ENCODE results near the gene RASA4B.
"Not testable (repeated sequence)": the region's sequence is repeated elsewhere in the genome, so short reads cannot be mapped to it uniquely, and the experiment has no call there.

The RASA4B gene

GRCh38 chr7:102517550-102518147 lies at the start of gene RASA4B:
TSS of gene RASA4B (minus strand) at chr7:102517777. CDS start at chr7:102517710, 67 bp downstream.
- H3K36me3 ChIP-seq (ENCODE audit: control insufficient read depth in 2 of 2, insufficient read depth in 2 of 2, low read length in 2 of 2); H3K27me3 ChIP-seq (ENCODE audit: control insufficient read depth in 1 of 2, insufficient read depth in 2 of 2, low read length in 2 of 2); H3K9me3 ChIP-seq (ENCODE audit: control insufficient read depth in 2 of 2, low read length in 2 of 2); H3K4me1 ChIP-seq (ENCODE audit: control insufficient read depth, insufficient read depth, low read length); H3K9ac ChIP-seq (ENCODE audit: low read length in 2 of 2); H3K27ac ChIP-seq (ENCODE audit: low read length): not testable (repeated sequence)
- H3K4me3 ChIP-seq (ENCODE audit: low read length in 2 of 2): peak within 1 kb of the TSS in 1 of 2 donors; percentile 22

- H3K4me1 ChIP-seq (ENCODE audit: control insufficient read depth, insufficient read depth, low read length); H3K4me3 ChIP-seq (ENCODE audit: low read length in 2 of 2); H3K36me3 ChIP-seq (ENCODE audit: control insufficient read depth in 2 of 2, insufficient read depth in 2 of 2, low read length in 2 of 2); H3K9me3 ChIP-seq (ENCODE audit: control insufficient read depth in 2 of 2, low read length in 2 of 2); H3K27ac ChIP-seq (ENCODE audit: low read length); H3K9ac ChIP-seq (ENCODE audit: low read length in 2 of 2); H3K27me3 ChIP-seq (ENCODE audit: control insufficient read depth in 1 of 2, insufficient read depth in 2 of 2, low read length in 2 of 2): not testable (repeated sequence)
These were observed 33.3 kb upstream of the RASA4B start, which contains the start of gene SPDYE2 for GRCh38 chr7:102550808-102551422. TSS of gene SPDYE2 (plus strand) at chr7:102551226. CDS start at chr7:102553256, 2,030 bp downstream.

GRCh38 chr7:102546353-102546752 lies 28.8 kb upstream of the RASA4B start:
- H3K27ac ChIP-seq (ENCODE audit: low read length); H3K27me3 ChIP-seq (ENCODE audit: control insufficient read depth in 1 of 2, insufficient read depth in 2 of 2, low read length in 2 of 2); H3K36me3 ChIP-seq (ENCODE audit: control insufficient read depth in 2 of 2, insufficient read depth in 2 of 2, low read length in 2 of 2); H3K9me3 ChIP-seq (ENCODE audit: control insufficient read depth in 2 of 2, low read length in 2 of 2); H3K4me3 ChIP-seq (ENCODE audit: low read length in 2 of 2); H3K4me1 ChIP-seq (ENCODE audit: control insufficient read depth, insufficient read depth, low read length); H3K9ac ChIP-seq (ENCODE audit: low read length in 2 of 2): not testable (repeated sequence)

GRCh38 chr7:102545288-102545687 lies 27.7 kb upstream of the RASA4B start:
- not testable (repeated sequence) for H3K27me3 ChIP-seq (ENCODE audit: control insufficient read depth in 1 of 2, insufficient read depth in 2 of 2, low read length in 2 of 2); H3K9ac ChIP-seq (ENCODE audit: low read length in 2 of 2); H3K4me3 ChIP-seq (ENCODE audit: low read length in 2 of 2); H3K36me3 ChIP-seq (ENCODE audit: control insufficient read depth in 2 of 2, insufficient read depth in 2 of 2, low read length in 2 of 2); H3K9me3 ChIP-seq (ENCODE audit: control insufficient read depth in 2 of 2, low read length in 2 of 2); H3K4me1 ChIP-seq (ENCODE audit: control insufficient read depth, insufficient read depth, low read length); H3K27ac ChIP-seq (ENCODE audit: low read length)

GRCh38 chr7:102544372-102544771 lies 26.8 kb upstream of the RASA4B start:
- not testable (repeated sequence) for H3K9ac ChIP-seq (ENCODE audit: low read length in 2 of 2); H3K36me3 ChIP-seq (ENCODE audit: control insufficient read depth in 2 of 2, insufficient read depth in 2 of 2, low read length in 2 of 2); H3K4me3 ChIP-seq (ENCODE audit: low read length in 2 of 2); H3K9me3 ChIP-seq (ENCODE audit: control insufficient read depth in 2 of 2, low read length in 2 of 2); H3K4me1 ChIP-seq (ENCODE audit: control insufficient read depth, insufficient read depth, low read length); H3K27me3 ChIP-seq (ENCODE audit: control insufficient read depth in 1 of 2, insufficient read depth in 2 of 2, low read length in 2 of 2); H3K27ac ChIP-seq (ENCODE audit: low read length)

- H3K9me3 ChIP-seq (ENCODE audit: control insufficient read depth in 2 of 2, low read length in 2 of 2); H3K27me3 ChIP-seq (ENCODE audit: control insufficient read depth in 1 of 2, insufficient read depth in 2 of 2, low read length in 2 of 2); H3K27ac ChIP-seq (ENCODE audit: low read length); H3K4me3 ChIP-seq (ENCODE audit: low read length in 2 of 2); H3K36me3 ChIP-seq (ENCODE audit: control insufficient read depth in 2 of 2, insufficient read depth in 2 of 2, low read length in 2 of 2); H3K4me1 ChIP-seq (ENCODE audit: control insufficient read depth, insufficient read depth, low read length); H3K9ac ChIP-seq (ENCODE audit: low read length in 2 of 2): not testable (repeated sequence)
These were observed 26.0 kb upstream of the RASA4B start, which contains the start of gene UPK3BL2 for GRCh38 chr7:102543596-102543995. TSS of gene UPK3BL2 (minus strand) at chr7:102543696. CDS start at chr7:102543636, 60 bp downstream.

GRCh38 chr7:102542771-102543170 lies 25.2 kb upstream of the RASA4B start:
- H3K9ac ChIP-seq (ENCODE audit: low read length in 2 of 2); H3K27me3 ChIP-seq (ENCODE audit: control insufficient read depth in 1 of 2, insufficient read depth in 2 of 2, low read length in 2 of 2); H3K4me1 ChIP-seq (ENCODE audit: control insufficient read depth, insufficient read depth, low read length); H3K4me3 ChIP-seq (ENCODE audit: low read length in 2 of 2); H3K27ac ChIP-seq (ENCODE audit: low read length); H3K36me3 ChIP-seq (ENCODE audit: control insufficient read depth in 2 of 2, insufficient read depth in 2 of 2, low read length in 2 of 2); H3K9me3 ChIP-seq (ENCODE audit: control insufficient read depth in 2 of 2, low read length in 2 of 2): not testable (repeated sequence)

- not testable (repeated sequence) for H3K9ac ChIP-seq (ENCODE audit: low read length in 2 of 2); H3K4me3 ChIP-seq (ENCODE audit: low read length in 2 of 2); H3K27ac ChIP-seq (ENCODE audit: low read length); H3K36me3 ChIP-seq (ENCODE audit: control insufficient read depth in 2 of 2, insufficient read depth in 2 of 2, low read length in 2 of 2); H3K9me3 ChIP-seq (ENCODE audit: control insufficient read depth in 2 of 2, low read length in 2 of 2); H3K4me1 ChIP-seq (ENCODE audit: control insufficient read depth, insufficient read depth, low read length); H3K27me3 ChIP-seq (ENCODE audit: control insufficient read depth in 1 of 2, insufficient read depth in 2 of 2, low read length in 2 of 2)
These were observed 24.5 kb upstream of the RASA4B start for GRCh38 chr7:102542083-102542482.

- not testable (repeated sequence) for H3K9me3 ChIP-seq (ENCODE audit: control insufficient read depth in 2 of 2, low read length in 2 of 2); H3K27me3 ChIP-seq (ENCODE audit: control insufficient read depth in 1 of 2, insufficient read depth in 2 of 2, low read length in 2 of 2); H3K4me3 ChIP-seq (ENCODE audit: low read length in 2 of 2); H3K36me3 ChIP-seq (ENCODE audit: control insufficient read depth in 2 of 2, insufficient read depth in 2 of 2, low read length in 2 of 2); H3K27ac ChIP-seq (ENCODE audit: low read length); H3K4me1 ChIP-seq (ENCODE audit: control insufficient read depth, insufficient read depth, low read length); H3K9ac ChIP-seq (ENCODE audit: low read length in 2 of 2)
These were observed 23.0 kb upstream of the RASA4B start for GRCh38 chr7:102540604-102541003.

- not testable (repeated sequence) for H3K9ac ChIP-seq (ENCODE audit: low read length in 2 of 2); H3K27ac ChIP-seq (ENCODE audit: low read length); H3K27me3 ChIP-seq (ENCODE audit: control insufficient read depth in 1 of 2, insufficient read depth in 2 of 2, low read length in 2 of 2); H3K4me3 ChIP-seq (ENCODE audit: low read length in 2 of 2); H3K9me3 ChIP-seq (ENCODE audit: control insufficient read depth in 2 of 2, low read length in 2 of 2); H3K4me1 ChIP-seq (ENCODE audit: control insufficient read depth, insufficient read depth, low read length); H3K36me3 ChIP-seq (ENCODE audit: control insufficient read depth in 2 of 2, insufficient read depth in 2 of 2, low read length in 2 of 2)
These were observed 17.6 kb upstream of the RASA4B start for GRCh38 chr7:102535062-102535615.

- not testable (repeated sequence) for H3K27ac ChIP-seq (ENCODE audit: low read length); H3K9me3 ChIP-seq (ENCODE audit: control insufficient read depth in 2 of 2, low read length in 2 of 2); H3K27me3 ChIP-seq (ENCODE audit: control insufficient read depth in 1 of 2, insufficient read depth in 2 of 2, low read length in 2 of 2); H3K4me1 ChIP-seq (ENCODE audit: control insufficient read depth, insufficient read depth, low read length); H3K9ac ChIP-seq (ENCODE audit: low read length in 2 of 2); H3K36me3 ChIP-seq (ENCODE audit: control insufficient read depth in 2 of 2, insufficient read depth in 2 of 2, low read length in 2 of 2); H3K4me3 ChIP-seq (ENCODE audit: low read length in 2 of 2)
These were observed 14.6 kb upstream of the RASA4B start for GRCh38 chr7:102532127-102532526.
